HUES64 (cell line): ENCODE results near the gene FBN3.

Experiments used
- H3K27ac ChIP-seq: 2 replicates; pipeline ENCODE4 v1.7.0; 2013; ENCODE audit warnings: low read depth, low read length, inconsistent platforms
- H3K27me3 ChIP-seq: 2 replicates; pipeline ENCODE4 v1.6.1; 2013; ENCODE audit warnings: mild to moderate bottlenecking, low read length; ENCODE audit not compliant: insufficient read depth
- H3K36me3 ChIP-seq: 2 replicates; pipeline ENCODE4 v1.6.1; 2013; ENCODE audit warnings: mild to moderate bottlenecking, low read length; ENCODE audit not compliant: insufficient read depth
- H3K4me1 ChIP-seq: 2 replicates; pipeline ENCODE4 v1.6.1; 2013; ENCODE audit warnings: mild to moderate bottlenecking, low read length, moderate library complexity; ENCODE audit not compliant: insufficient read depth
- H3K4me3 ChIP-seq: 2 replicates; pipeline ENCODE4 v1.5.1; 2013; ENCODE audit warnings: mild to moderate bottlenecking, low read length, moderate library complexity
- H3K9ac ChIP-seq: 2 replicates; pipeline ENCODE4 v1.6.1; 2013; ENCODE audit warnings: mild to moderate bottlenecking, low read depth, low read length
- H3K9me3 ChIP-seq: 2 replicates; pipeline ENCODE4 v1.6.1; 2013; ENCODE audit warnings: low read depth, low read length; ENCODE audit not compliant: insufficient read depth
- WGBS: fragments of 150-250, 120-280 bp; methylation state at CpG from one replicate; pipeline ENCODE4 v1.1.7; 2013; ENCODE audit warnings: missing lambda C conversion rate; 5-methylcytosine and 5-hydroxymethylcytosine counted together

The FBN3 gene

GRCh38 chr19:8116437-8117293 is 32.7 kb downstream of the FBN3 start:
- Histone ChIP-seq H3K4me1 (peaks cover 3% of the 10 kb centered on the region; the same call in 1 of the 2 replicates), H3K36me3 (peaks cover 36% of the 10 kb centered on the region; the same call in 1 of the 2 replicates), H3K27ac (no peak overlapping the region), H3K4me3 (no peak overlapping the region), H3K9me3 (no peaks in the 10 kb centered on the region), H3K27me3 (no peaks in the 10 kb centered on the region), H3K9ac (no peak overlapping the region)
- 96% methylated on average over 23 of the region's 23 CpGs for WGBS

- H3K4me3 ChIP-seq: no peak overlapping the region
- no peaks in the 10 kb centered on the region for H3K9me3 ChIP-seq
- H3K9ac ChIP-seq: no peak overlapping the region
- no peaks in the 10 kb centered on the region for H3K27me3 ChIP-seq
- no peak overlapping the region for H3K27ac ChIP-seq
- peaks cover 3% of the 10 kb centered on the region; the same call in 1 of the 2 replicates for H3K4me1 ChIP-seq
- H3K36me3 ChIP-seq: peaks cover 37% of the 10 kb centered on the region
- WGBS: 96% methylated on average over 6 of the region's 6 CpGs
These were observed 33.5 kb downstream of the FBN3 start for GRCh38 chr19:8115805-8116396.

GRCh38 chr19:8113017-8113416 is 36.4 kb downstream of the FBN3 start:
- peaks cover 49% of the 10 kb centered on the region for H3K36me3 ChIP-seq
- peak overlapping the region; percentile 42; the same call in 1 of the 2 replicates for H3K27ac ChIP-seq
- H3K27me3 ChIP-seq: no peaks in the 10 kb centered on the region
- H3K4me3 ChIP-seq: no peak overlapping the region
- 71% methylated on average over 5 of the region's 5 CpGs for WGBS
- H3K4me1 ChIP-seq: 0 out of 2 replicates have a peak, but pooled peaks cover 3% of the 10 kb centered on the region
- H3K9ac ChIP-seq: peak overlapping the region; percentile 12; the same call in 1 of the 2 replicates
- H3K9me3 ChIP-seq: no peaks in the 10 kb centered on the region

- H3K36me3 ChIP-seq: peaks cover 53% of the 10 kb centered on the region
These were observed 38.0 kb downstream of the FBN3 start for GRCh38 chr19:8111376-8111775.

GRCh38 chr19:8110931-8111330 is 38.5 kb downstream of the FBN3 start:
- Histone ChIP-seq H3K9me3 (no peaks in the 10 kb centered on the region), H3K27me3 (no peaks in the 10 kb centered on the region), H3K4me1 (0 out of 2 replicates have a peak, but pooled peaks cover 3% of the 10 kb centered on the region), H3K9ac (no peak overlapping the region), H3K4me3 (no peak overlapping the region), H3K36me3 (peaks cover 53% of the 10 kb centered on the region), H3K27ac (no peak overlapping the region)
- 96% methylated on average over 16 of the region's 16 CpGs for WGBS

More at GRCh38 chr19:8111376-8111775, 38.0 kb downstream of the FBN3 start:
- 92% methylated on average over 16 of the region's 16 CpGs for WGBS
- Histone ChIP-seq H3K9ac (no peak overlapping the region), H3K9me3 (no peaks in the 10 kb centered on the region), H3K4me1 (0 out of 2 replicates have a peak, but pooled peaks cover 3% of the 10 kb centered on the region), H3K4me3 (no peak overlapping the region), H3K27me3 (no peaks in the 10 kb centered on the region), H3K27ac (no peak overlapping the region)

GRCh38 chr19:8109890-8110662 is 39.3 kb downstream of the FBN3 start:
- no peak overlapping the region for H3K4me3 ChIP-seq
- H3K27ac ChIP-seq: no peak overlapping the region
- H3K27me3 ChIP-seq: no peaks in the 10 kb centered on the region
- 91% methylated on average over 7 of the region's 7 CpGs for WGBS
- H3K36me3 ChIP-seq: peaks cover 54% of the 10 kb centered on the region
- H3K4me1 ChIP-seq: 0 out of 2 replicates have a peak, but pooled peaks cover 3% of the 10 kb centered on the region
- H3K9me3 ChIP-seq: no peaks in the 10 kb centered on the region
- H3K9ac ChIP-seq: no peak overlapping the region

GRCh38 chr19:8109455-8109854 is 39.9 kb downstream of the FBN3 start:
- H3K9ac ChIP-seq: no peak overlapping the region
- H3K36me3 ChIP-seq: peaks cover 54% of the 10 kb centered on the region
- H3K27me3 ChIP-seq: no peaks in the 10 kb centered on the region
- 89% methylated on average over 12 of the region's 12 CpGs for WGBS
- H3K27ac ChIP-seq: no peak overlapping the region
- 0 out of 2 replicates have a peak, but pooled peaks cover 3% of the 10 kb centered on the region for H3K4me1 ChIP-seq
- no peaks in the 10 kb centered on the region for H3K9me3 ChIP-seq
- no peak overlapping the region for H3K4me3 ChIP-seq

- Histone ChIP-seq H3K9me3 (no peaks in the 10 kb centered on the region), H3K9ac (no peak overlapping the region), H3K4me3 (no peak overlapping the region), H3K27ac (no peak overlapping the region), H3K27me3 (no peaks in the 10 kb centered on the region), H3K4me1 (0 out of 2 replicates have a peak, but pooled peaks cover 3% of the 10 kb centered on the region), H3K36me3 (peaks cover 53% of the 10 kb centered on the region)
- 95% methylated on average over 19 of the region's 19 CpGs for WGBS
These were observed 40.6 kb downstream of the FBN3 start for GRCh38 chr19:8108560-8109445.

GRCh38 chr19:8107301-8107903 is 42.0 kb downstream of the FBN3 start:
- no peaks in the 10 kb centered on the region for H3K4me1 ChIP-seq
- H3K36me3 ChIP-seq: peaks cover 63% of the 10 kb centered on the region
- H3K27ac ChIP-seq: no peak overlapping the region
- no peak overlapping the region for H3K9ac ChIP-seq
- no peaks in the 10 kb centered on the region for H3K27me3 ChIP-seq
- H3K9me3 ChIP-seq: no peaks in the 10 kb centered on the region
- 90% methylated on average over 2 of the region's 2 CpGs for WGBS
- H3K4me3 ChIP-seq: no peak overlapping the region

- 81% methylated on average over 2 of the region's 2 CpGs for WGBS
- H3K27ac ChIP-seq: no peak overlapping the region
- no peaks in the 10 kb centered on the region for H3K9me3 ChIP-seq
- H3K36me3 ChIP-seq: peaks cover 71% of the 10 kb centered on the region
- H3K4me1 ChIP-seq: no peaks in the 10 kb centered on the region
- H3K4me3 ChIP-seq: no peak overlapping the region
- no peaks in the 10 kb centered on the region for H3K27me3 ChIP-seq
- no peak overlapping the region for H3K9ac ChIP-seq
These were observed 43.9 kb downstream of the FBN3 start for GRCh38 chr19:8105471-8105870.
